Mesendoderm (in vitro differentiated cells): ENCODE measurements around the gene CDC42EP2.

Experiments used
- DNase-seq: peaks from one replicate; pipeline ENCODE4 v3.0.0; 2013
- H2AK5ac ChIP-seq: 2 replicates; pipeline ENCODE4 v1.6.1; 2013; ENCODE audit warnings: low read length, inconsistent platforms
- H2BK120ac ChIP-seq: 2 replicates; pipeline ENCODE4 v1.6.1; 2013; ENCODE audit warnings: low read depth, mild to moderate bottlenecking, low read length, moderate library complexity, mixed read lengths
- H2BK15ac ChIP-seq: replicated peaks from 2 replicates; pipeline ENCODE4 v1.6.1; 2013; ENCODE audit warnings: low read depth, mild to moderate bottlenecking, moderate library complexity
- H2BK5ac ChIP-seq: 2 replicates; pipeline ENCODE4 v1.6.1; 2013; ENCODE audit warnings: low read length, inconsistent platforms
- H3K18ac ChIP-seq: 2 replicates; pipeline ENCODE4 v1.6.1; 2013; ENCODE audit warnings: mild to moderate bottlenecking, low read length, mixed read lengths
- H3K23ac ChIP-seq: one replicate; pipeline ENCODE4 v1.6.1; 2013; ENCODE audit warnings: low read length
- H3K27ac ChIP-seq: 2 replicates; pipeline ENCODE4 v1.5.1; 2013; ENCODE audit warnings: low read depth, mild to moderate bottlenecking, inconsistent platforms, low read length, moderate library complexity
- H3K27me3 ChIP-seq: 2 replicates; pipeline ENCODE4 v1.6.1; 2013; ENCODE audit warnings: low read length, control low read depth, mild to moderate bottlenecking, inconsistent platforms; ENCODE audit not compliant: insufficient read depth, poor library complexity
- H3K36me3 ChIP-seq: 2 replicates; pipeline ENCODE4 v1.6.1; 2013; ENCODE audit warnings: low read length, inconsistent platforms; ENCODE audit not compliant: control insufficient read depth, insufficient read depth
- H3K4ac ChIP-seq: one replicate; pipeline ENCODE4 v1.6.1; 2013; ENCODE audit warnings: low read depth, mild to moderate bottlenecking, low read length, moderate library complexity
- H3K4me1 ChIP-seq: 2 replicates; pipeline ENCODE4 v1.6.1; 2013; ENCODE audit warnings: low read depth, low read length, inconsistent platforms; ENCODE audit not compliant: control insufficient read depth
- H3K4me2 ChIP-seq: 2 replicates; pipeline ENCODE4 v1.6.1; 2013; ENCODE audit warnings: low read length
- H3K4me3 ChIP-seq: 2 replicates; pipeline ENCODE4 v1.5.1; 2013; ENCODE audit warnings: mild to moderate bottlenecking, low read length
- H3K56ac ChIP-seq: one replicate; pipeline ENCODE4 v1.6.1; 2013; ENCODE audit warnings: low read length
- H3K79me1 ChIP-seq: 2 replicates; pipeline ENCODE4 v1.6.1; 2013; ENCODE audit warnings: low read length, inconsistent platforms
- H3K79me2 ChIP-seq: 2 replicates; pipeline ENCODE4 v1.6.1; 2013; ENCODE audit warnings: mild to moderate bottlenecking, low read length; ENCODE audit not compliant: control insufficient read depth, insufficient read depth
- H3K9ac ChIP-seq: 2 replicates; pipeline ENCODE4 v1.6.1; 2013; ENCODE audit warnings: low read length, inconsistent platforms
- H4K5ac ChIP-seq: one replicate; pipeline ENCODE4 v1.6.1; 2013; ENCODE audit warnings: low read length
- H4K8ac ChIP-seq: one replicate; pipeline ENCODE4 v1.6.1; 2013; ENCODE audit warnings: low read depth, mild to moderate bottlenecking, control low read depth, low read length, moderate library complexity
- WGBS: extraction: QIAGEN DNeasy Blood & Tissue Kit; methylation state at CpG from one replicate; pipeline ENCODE4 v1.1.7; 2013; ENCODE audit warnings: low lambda C conversion rate, missing lambda C conversion rate; ENCODE audit not compliant: insufficient coverage; ENCODE audit errors: extremely low coverage; 5-methylcytosine and 5-hydroxymethylcytosine counted together

CDC42EP2 gene

DNA sequence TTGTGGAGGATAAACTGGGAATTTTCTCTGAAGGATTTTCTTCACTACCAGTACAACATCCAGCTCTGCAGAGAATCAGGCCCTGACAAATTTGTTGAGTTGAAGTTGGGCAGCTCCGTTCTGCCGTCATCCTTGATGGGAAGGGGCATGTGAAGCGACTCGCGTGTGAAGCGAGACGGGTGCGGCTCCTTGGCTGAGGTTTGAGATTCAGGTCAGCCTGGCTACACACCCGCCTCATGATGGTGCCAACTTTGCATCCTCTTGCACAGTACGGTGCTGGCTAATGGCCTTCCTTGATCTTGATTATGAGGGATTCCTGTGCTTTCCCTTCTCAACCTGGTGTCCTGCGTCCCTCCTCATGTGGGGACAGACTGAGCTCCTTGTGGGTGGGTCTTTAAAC lies 19.7 kb upstream of the CDC42EP2 start:
- no peak overlapping the region for H2BK15ac ChIP-seq
- no peaks in the 10 kb centered on the region for H3K4me1 ChIP-seq
- H2BK120ac ChIP-seq = no peak overlapping the region
- H3K36me3 ChIP-seq = peaks cover 26% of the 10 kb centered on the region
- no peak overlapping the region for H3K4ac ChIP-seq
- no CpG with 5 or more reads among the region's 11 CpGs for WGBS
- no peak overlapping the region for H4K5ac ChIP-seq
- no peak overlapping the region for H3K56ac ChIP-seq
- no peak overlapping the region for H2BK5ac ChIP-seq
- no peaks in the 10 kb centered on the region for H3K27me3 ChIP-seq
- H3K9ac ChIP-seq = no peak overlapping the region
- H3K4me3 ChIP-seq = no peak overlapping the region
- no peak overlapping the region for H3K4me2 ChIP-seq
- no peak overlapping the region for H2AK5ac ChIP-seq
- no peak overlapping the region for H4K8ac ChIP-seq
- H3K18ac ChIP-seq = no peak overlapping the region
- H3K79me1 ChIP-seq = no peaks in the 10 kb centered on the region
- no peak overlapping the region for H3K23ac ChIP-seq
- DNase-seq = no peak
- H3K27ac ChIP-seq = no peak overlapping the region
- H3K79me2 ChIP-seq = no peaks in the 10 kb centered on the region

GRCh38 chr11:65295571-65296341 lies 18.9 kb upstream of the CDC42EP2 start:
- no peak overlapping the region for H3K4me3 ChIP-seq
- H3K79me1 ChIP-seq = no peaks in the 10 kb centered on the region
- H3K27ac ChIP-seq = no peak overlapping the region
- no peak overlapping the region for H3K9ac ChIP-seq
- no peak overlapping the region for H3K56ac ChIP-seq
- no CpG with 5 or more reads among the region's 11 CpGs for WGBS
- no peak overlapping the region for H4K8ac ChIP-seq
- no peak overlapping the region for H2AK5ac ChIP-seq
- no peak overlapping the region for H3K23ac ChIP-seq
- no peaks in the 10 kb centered on the region for H3K27me3 ChIP-seq
- H4K5ac ChIP-seq = no peak overlapping the region
- H2BK5ac ChIP-seq = no peak overlapping the region
- H3K36me3 ChIP-seq = peaks cover 26% of the 10 kb centered on the region
- no peak overlapping the region for H3K4ac ChIP-seq
- DNase-seq = no peak
- H3K79me2 ChIP-seq = no peaks in the 10 kb centered on the region
- no peaks in the 10 kb centered on the region for H3K4me1 ChIP-seq
- H3K4me2 ChIP-seq = no peak overlapping the region
- no peak overlapping the region for H3K18ac ChIP-seq
- H2BK15ac ChIP-seq = no peak overlapping the region
- no peak overlapping the region for H2BK120ac ChIP-seq

GRCh38 chr11:65297026-65297672 lies 17.5 kb upstream of the CDC42EP2 start:
- no CpG with 5 or more reads among the region's 12 CpGs for WGBS
- peaks cover 20% of the 10 kb centered on the region for H3K36me3 ChIP-seq
- DNase-seq = no peak

GRCh38 chr11:65298131-65298535 lies 16.5 kb upstream of the CDC42EP2 start:
- Histone ChIP-seq H3K4me2 (no peak overlapping the region), H3K23ac (no peak overlapping the region), H3K36me3 (peaks cover 17% of the 10 kb centered on the region), H3K56ac (no peak overlapping the region), H2AK5ac (no peak overlapping the region), H4K5ac (no peak overlapping the region), H2BK15ac (no peak overlapping the region), H4K8ac (no peak overlapping the region), H3K79me2 (no peaks in the 10 kb centered on the region), H2BK5ac (no peak overlapping the region), H3K27me3 (no peaks in the 10 kb centered on the region), H3K4me1 (peaks cover 4% of the 10 kb centered on the region), H3K27ac (no peak overlapping the region), H3K79me1 (no peaks in the 10 kb centered on the region), H3K4ac (no peak overlapping the region), H3K9ac (no peak overlapping the region), H3K4me3 (no peak overlapping the region), H3K18ac (no peak overlapping the region), H2BK120ac (no peak overlapping the region)
- no peak for DNase-seq
- WGBS = no CpG with 5 or more reads among the region's 8 CpGs

More at GRCh38 chr11:65297026-65297672, 17.5 kb upstream of the CDC42EP2 start:
- H4K8ac ChIP-seq = no peak overlapping the region
- no peaks in the 10 kb centered on the region for H3K27me3 ChIP-seq
- H3K9ac ChIP-seq = no peak overlapping the region
- no peaks in the 10 kb centered on the region for H3K79me1 ChIP-seq
- H2BK120ac ChIP-seq = no peak overlapping the region
- H3K27ac ChIP-seq = no peak overlapping the region
- no peaks in the 10 kb centered on the region for H3K79me2 ChIP-seq
- no peak overlapping the region for H2BK5ac ChIP-seq
- H4K5ac ChIP-seq = no peak overlapping the region
- H3K18ac ChIP-seq = no peak overlapping the region
- peaks cover 4% of the 10 kb centered on the region for H3K4me1 ChIP-seq
- no peak overlapping the region for H3K4me2 ChIP-seq
- H3K4me3 ChIP-seq = no peak overlapping the region
- H3K4ac ChIP-seq = no peak overlapping the region
- H2AK5ac ChIP-seq = no peak overlapping the region
- no peak overlapping the region for H3K56ac ChIP-seq
- no peak overlapping the region for H3K23ac ChIP-seq
- H2BK15ac ChIP-seq = no peak overlapping the region

GRCh38 chr11:65298655-65299179 lies 15.9 kb upstream of the CDC42EP2 start:
- Histone ChIP-seq H4K8ac (no peak overlapping the region), H2AK5ac (no peak overlapping the region), H3K9ac (no peak overlapping the region), H4K5ac (no peak overlapping the region), H3K4ac (no peak overlapping the region), H3K36me3 (peaks cover 15% of the 10 kb centered on the region), H3K4me2 (no peak overlapping the region), H2BK15ac (no peak overlapping the region), H3K4me1 (peaks cover 4% of the 10 kb centered on the region), H2BK5ac (no peak overlapping the region), H3K23ac (no peak overlapping the region), H3K27me3 (no peaks in the 10 kb centered on the region), H3K56ac (no peak overlapping the region), H2BK120ac (no peak overlapping the region), H3K79me1 (no peaks in the 10 kb centered on the region), H3K18ac (no peak overlapping the region), H3K4me3 (no peak overlapping the region), H3K27ac (no peak overlapping the region), H3K79me2 (no peaks in the 10 kb centered on the region)
- no peak for DNase-seq
- no CpG with 5 or more reads among the region's 12 CpGs for WGBS
